ENCODE measurements around the gene DAAM1. TPM values are rescaled to one million over a fixed set of nuclear protein-coding genes. Genes with fewer than 3 reads are reported as not detected.

The DAAM1 gene
- polyA plus RNA-seq, 1 experiment, result 4.7 TPM

DNA sequence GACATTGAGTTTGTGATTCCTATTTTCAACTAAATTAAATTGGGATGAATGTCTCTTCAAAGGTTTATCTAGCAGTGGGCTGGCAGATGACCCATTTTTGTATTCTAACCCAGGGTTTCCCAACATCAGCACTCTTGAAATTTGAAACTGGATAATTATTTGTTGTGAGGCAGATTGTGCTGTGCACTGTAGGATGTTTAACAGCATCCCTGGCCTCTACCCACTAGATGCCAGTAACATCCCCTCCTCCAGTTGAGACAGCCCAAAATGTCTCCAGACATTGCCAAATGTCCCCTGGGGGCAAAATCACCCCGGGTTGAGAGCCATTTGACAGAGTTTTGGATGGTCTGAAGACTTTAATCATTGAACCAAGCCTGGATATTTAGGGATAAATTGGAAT, 11.1 kb downstream of the DAAM1 start:
- no peak overlapping the region for H3K4me3 ChIP-seq (ENCODE audit: low read depth, low read length)
- H3K27me3 ChIP-seq (ENCODE audit: control insufficient read depth, insufficient read depth, low read length), result no peaks in the 10 kb centered on the region
- ChIA-PET POLR2A (no interaction called here), CTCF (interaction anchor here (1.0 kb wide), 1 partner anchor 225 kb away, joined by 3 read pairs; no protein-coding TSS in a partner anchor)
- TF ChIP-seq, protein P1, sequence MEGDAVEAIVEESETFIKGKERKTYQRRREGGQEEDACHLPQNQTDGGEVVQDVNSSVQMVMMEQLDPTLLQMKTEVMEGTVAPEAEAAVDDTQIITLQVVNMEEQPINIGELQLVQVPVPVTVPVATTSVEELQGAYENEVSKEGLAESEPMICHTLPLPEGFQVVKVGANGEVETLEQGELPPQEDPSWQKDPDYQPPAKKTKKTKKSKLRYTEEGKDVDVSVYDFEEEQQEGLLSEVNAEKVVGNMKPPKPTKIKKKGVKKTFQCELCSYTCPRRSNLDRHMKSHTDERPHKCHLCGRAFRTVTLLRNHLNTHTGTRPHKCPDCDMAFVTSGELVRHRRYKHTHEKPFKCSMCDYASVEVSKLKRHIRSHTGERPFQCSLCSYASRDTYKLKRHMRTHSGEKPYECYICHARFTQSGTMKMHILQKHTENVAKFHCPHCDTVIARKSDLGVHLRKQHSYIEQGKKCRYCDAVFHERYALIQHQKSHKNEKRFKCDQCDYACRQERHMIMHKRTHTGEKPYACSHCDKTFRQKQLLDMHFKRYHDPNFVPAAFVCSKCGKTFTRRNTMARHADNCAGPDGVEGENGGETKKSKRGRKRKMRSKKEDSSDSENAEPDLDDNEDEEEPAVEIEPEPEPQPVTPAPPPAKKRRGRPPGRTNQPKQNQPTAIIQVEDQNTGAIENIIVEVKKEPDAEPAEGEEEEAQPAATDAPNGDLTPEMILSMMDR (IDR thresholded peaks at IDR 0.05; ENCODE audit: insufficient read depth, low read depth, low read length), result no peak
- no peaks in the 10 kb centered on the region for H3K36me3 ChIP-seq (ENCODE audit: control insufficient read depth, insufficient read depth, low read length)
- no peak for DNase-seq (ENCODE audit: low read depth)

DNA sequence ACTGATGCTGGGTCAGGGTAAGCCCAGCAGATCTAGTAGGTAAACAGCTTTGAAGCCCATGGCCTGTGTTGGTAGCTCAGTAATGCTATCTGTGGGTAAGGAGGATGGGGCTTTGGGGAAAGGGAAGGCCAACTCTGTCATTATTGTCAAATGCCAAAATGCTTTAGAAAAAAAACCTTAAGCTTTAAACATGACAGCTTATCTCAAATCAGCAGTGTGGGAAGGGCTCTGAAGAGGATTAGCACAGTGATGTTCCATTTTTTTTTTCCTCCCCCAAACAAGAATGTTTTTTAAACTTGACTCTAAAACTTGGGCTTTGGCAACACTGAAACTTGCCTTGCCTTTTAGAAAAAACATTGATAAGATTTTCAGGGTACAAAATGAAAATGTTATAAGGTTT, 11.7 kb downstream of the DAAM1 start:
- ChIA-PET POLR2A (no interaction called here), CTCF (interaction anchor here (1.0 kb wide), 1 partner anchor 224 kb away, joined by 3 read pairs; no protein-coding TSS in a partner anchor)
- DNase-seq (ENCODE audit: low read depth), result no peak
- TF ChIP-seq, protein P1 (IDR thresholded peaks at IDR 0.05; ENCODE audit: insufficient read depth, low read depth, low read length), result no peak
- no peaks in the 10 kb centered on the region for H3K36me3 ChIP-seq (ENCODE audit: control insufficient read depth, insufficient read depth, low read length)
- no peaks in the 10 kb centered on the region for H3K27me3 ChIP-seq (ENCODE audit: control insufficient read depth, insufficient read depth, low read length)
- H3K4me3 ChIP-seq (ENCODE audit: low read depth, low read length), result no peak overlapping the region

DNA sequence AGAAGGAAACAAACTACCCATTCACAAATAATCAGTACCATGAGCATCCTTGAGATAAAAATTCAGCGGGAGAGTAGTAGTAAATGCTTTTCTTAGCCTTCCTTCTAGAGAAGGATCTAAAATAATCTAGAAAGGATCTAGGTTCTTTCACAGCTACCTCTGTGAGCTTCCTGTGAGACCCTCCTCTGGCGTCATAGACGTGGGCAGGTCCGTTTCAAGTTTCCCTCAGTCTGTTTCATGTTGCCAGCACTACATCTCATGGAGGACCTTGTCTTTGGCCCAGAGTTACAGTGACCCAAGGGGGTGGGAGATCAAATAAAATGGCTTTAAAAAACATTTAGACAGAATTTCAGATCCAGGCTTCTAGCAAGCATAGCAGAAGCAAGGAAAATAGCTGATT, 13.6 kb downstream of the DAAM1 start:
- Histone ChIP-seq H3K36me3 (ENCODE audit: control insufficient read depth, insufficient read depth, low read length) (no peaks in the 10 kb centered on the region), H3K4me3 (ENCODE audit: low read depth, low read length) (no peak overlapping the region), H3K27me3 (ENCODE audit: control insufficient read depth, insufficient read depth, low read length) (no peaks in the 10 kb centered on the region)
- DNase-seq (ENCODE audit: low read depth), result no peak
- TF ChIP-seq, protein P1 (IDR thresholded peaks at IDR 0.05; ENCODE audit: insufficient read depth, low read depth, low read length), result no peak
- ChIA-PET CTCF (interaction anchor here (1.4 kb wide), 1 partner anchor 12 kb away, joined by 4 read pairs; no protein-coding TSS in a partner anchor), POLR2A (no interaction called here)

DNA sequence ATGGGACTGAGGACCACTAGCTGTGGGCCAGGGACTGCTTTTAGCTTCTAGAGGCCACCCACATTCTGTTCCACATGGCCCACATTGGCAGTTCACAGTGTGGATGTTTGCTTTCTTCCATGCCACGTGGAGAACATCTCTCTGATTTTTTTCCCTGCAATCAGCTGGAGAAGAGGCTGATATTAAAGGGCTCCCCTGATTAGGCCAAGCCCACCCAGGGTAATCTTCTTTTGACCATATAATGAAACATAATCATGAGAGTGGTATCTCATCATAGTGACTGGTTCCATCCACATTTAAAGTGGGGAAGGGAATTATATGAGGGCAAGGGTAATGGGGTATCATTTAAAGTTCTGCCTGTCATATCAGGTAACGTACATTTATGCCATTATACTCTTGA, 15.8 kb downstream of the DAAM1 start:
- Histone ChIP-seq H3K27me3 (ENCODE audit: control insufficient read depth, insufficient read depth, low read length) (no peaks in the 10 kb centered on the region), H3K4me3 (ENCODE audit: low read depth, low read length) (no peak overlapping the region), H3K36me3 (ENCODE audit: control insufficient read depth, insufficient read depth, low read length) (no peaks in the 10 kb centered on the region)
- CTCF ChIA-PET, result interaction anchor here (1.1 kb wide), 1 partner anchor 15 kb away, joined by 3 read pairs; the partner anchor contains the start of gene DAAM1
- no peak for DNase-seq (ENCODE audit: low read depth)
- TF ChIP-seq, protein P1 (IDR thresholded peaks at IDR 0.05; ENCODE audit: insufficient read depth, low read depth, low read length), result no peak
- POLR2A ChIA-PET, result no interaction called here

DNA sequence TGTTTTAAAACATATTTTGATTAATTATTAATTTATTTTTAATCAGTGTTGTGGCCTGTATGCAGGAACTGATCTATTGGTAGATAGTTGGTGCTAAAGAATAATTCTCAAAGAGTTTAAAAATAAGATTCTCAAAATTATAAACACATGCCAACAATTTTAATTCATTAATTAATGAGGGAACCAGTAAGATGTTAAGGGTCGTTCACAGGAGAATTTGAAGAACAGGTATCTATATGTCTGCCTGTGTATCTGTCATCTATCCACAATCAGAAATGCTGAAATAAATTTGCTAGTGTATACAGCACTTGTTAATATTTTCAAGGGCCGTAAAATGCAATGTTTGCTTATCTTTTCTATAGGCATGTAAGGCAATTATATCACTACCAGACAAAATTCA, 18.4 kb downstream of the DAAM1 start:
- Histone ChIP-seq H3K4me3 (ENCODE audit: low read depth, low read length) (no peak overlapping the region), H3K36me3 (ENCODE audit: control insufficient read depth, insufficient read depth, low read length) (no peaks in the 10 kb centered on the region), H3K27me3 (ENCODE audit: control insufficient read depth, insufficient read depth, low read length) (no peaks in the 10 kb centered on the region)
- TF ChIP-seq, protein P1 (IDR thresholded peaks at IDR 0.05; ENCODE audit: insufficient read depth, low read depth, low read length), result no peak
- no peak for DNase-seq (ENCODE audit: low read depth)
- POLR2A ChIA-PET, result no interaction called here
- CTCF ChIA-PET, result no interaction called here

Data from BJ (cell line).